Measurements from ENCODE around the gene EWSR1.

EWSR1 gene

GRCh38 chr22:29348041-29348440, 80.0 kb downstream of the EWSR1 start:
- Histone ChIP-seq H3K9ac (ENCODE audit: low read length) (no peak overlapping the region), H3K36me3 (ENCODE audit: insufficient read depth, low read length) (peaks cover 65% of the 10 kb centered on the region), H3K27ac (ENCODE audit: low read depth, low read length) (no peak overlapping the region), H3K27me3 (ENCODE audit: control insufficient read depth in 1 of 2, insufficient read depth in 2 of 2, low read length in 2 of 2) (no peaks in the 10 kb centered on the region), H3K9me3 (ENCODE audit: low read length) (no peaks in the 10 kb centered on the region), H3K4me3 (ENCODE audit: low read depth in 1 of 2, low read length in 2 of 2) (no peak overlapping the region), H3K4me1 (ENCODE audit: insufficient read depth, low read length) (peaks cover 34% of the 10 kb centered on the region)

- Histone ChIP-seq H3K4me1 (ENCODE audit: insufficient read depth, low read length) (peaks cover 28% of the 10 kb centered on the region), H3K9ac (ENCODE audit: low read length) (no peak overlapping the region), H3K4me3 (ENCODE audit: low read depth in 1 of 2, low read length in 2 of 2) (no peak overlapping the region), H3K27me3 (ENCODE audit: control insufficient read depth in 1 of 2, insufficient read depth in 2 of 2, low read length in 2 of 2) (no peaks in the 10 kb centered on the region), H3K36me3 (ENCODE audit: insufficient read depth, low read length) (peaks cover 74% of the 10 kb centered on the region), H3K27ac (ENCODE audit: low read depth, low read length) (no peak overlapping the region), H3K9me3 (ENCODE audit: low read length) (no peaks in the 10 kb centered on the region)
These were observed 80.9 kb downstream of the EWSR1 start for GRCh38 chr22:29348956-29349355.

All from muscle layer of colon (tissue), 2 donors.